ENCODE data around the gene CTRL.

GRCh38 chr16:67942510-67943255, 11.0 kb upstream of the CTRL start:
- TF ChIP-seq CTCF (IDR thresholded peaks at IDR 0.05) (no peak), POLR2A (IDR thresholded peaks at IDR 0.05) (no peak)

Measured in adrenal gland (tissue), 5 donors.